ENCODE measurements around the gene RNF44.

DNA sequence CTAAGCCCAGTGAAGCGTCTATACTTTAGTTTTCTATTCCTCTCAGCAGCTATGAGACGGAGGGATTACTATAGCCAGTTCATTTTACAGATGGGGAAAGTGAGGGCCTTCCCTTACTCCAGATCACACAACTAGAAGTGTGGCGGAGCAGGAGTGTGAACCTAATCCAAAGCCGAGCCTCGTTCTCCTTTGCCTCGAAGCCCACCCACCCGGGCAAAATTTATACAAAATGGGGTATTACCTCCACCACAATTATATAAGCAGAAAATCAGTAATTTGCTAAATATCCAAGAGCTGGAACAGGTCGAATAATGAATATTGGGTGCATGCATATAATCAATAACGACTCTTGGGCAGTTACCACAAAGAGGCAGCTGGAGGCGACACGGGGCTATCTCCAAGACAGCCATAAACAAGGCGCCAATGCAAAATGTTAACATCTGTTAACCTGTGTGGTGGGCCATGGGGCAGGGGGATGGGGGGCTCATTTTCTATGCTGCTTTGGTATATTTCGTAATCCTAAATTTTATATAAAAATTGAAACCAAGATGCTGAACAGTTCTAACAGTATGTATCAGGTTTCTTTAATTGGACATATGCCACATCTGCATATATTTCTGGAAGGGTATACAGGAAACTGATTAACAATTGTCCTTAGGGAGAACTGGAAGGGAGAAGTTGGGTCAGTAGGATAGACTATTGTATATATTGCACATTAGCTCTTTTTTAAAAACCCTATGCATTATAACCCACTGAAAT, 1.2 kb upstream of the RNF44 start:
- TF ChIP-seq EZH2phosphoT487 (conservative IDR thresholded peaks at IDR 0.05; ENCODE audit: low read length): no peak
- TF ChIP-seq, protein P1, sequence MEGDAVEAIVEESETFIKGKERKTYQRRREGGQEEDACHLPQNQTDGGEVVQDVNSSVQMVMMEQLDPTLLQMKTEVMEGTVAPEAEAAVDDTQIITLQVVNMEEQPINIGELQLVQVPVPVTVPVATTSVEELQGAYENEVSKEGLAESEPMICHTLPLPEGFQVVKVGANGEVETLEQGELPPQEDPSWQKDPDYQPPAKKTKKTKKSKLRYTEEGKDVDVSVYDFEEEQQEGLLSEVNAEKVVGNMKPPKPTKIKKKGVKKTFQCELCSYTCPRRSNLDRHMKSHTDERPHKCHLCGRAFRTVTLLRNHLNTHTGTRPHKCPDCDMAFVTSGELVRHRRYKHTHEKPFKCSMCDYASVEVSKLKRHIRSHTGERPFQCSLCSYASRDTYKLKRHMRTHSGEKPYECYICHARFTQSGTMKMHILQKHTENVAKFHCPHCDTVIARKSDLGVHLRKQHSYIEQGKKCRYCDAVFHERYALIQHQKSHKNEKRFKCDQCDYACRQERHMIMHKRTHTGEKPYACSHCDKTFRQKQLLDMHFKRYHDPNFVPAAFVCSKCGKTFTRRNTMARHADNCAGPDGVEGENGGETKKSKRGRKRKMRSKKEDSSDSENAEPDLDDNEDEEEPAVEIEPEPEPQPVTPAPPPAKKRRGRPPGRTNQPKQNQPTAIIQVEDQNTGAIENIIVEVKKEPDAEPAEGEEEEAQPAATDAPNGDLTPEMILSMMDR (IDR thresholded peaks at IDR 0.05; ENCODE audit: insufficient read depth, low read length, poor library complexity, severe bottlenecking): no peak

Measured in SU-DHL-6 (cell line).